Caco-2 (cell line): ENCODE data around the gene PKD2. TPM values are rescaled to one million over a fixed set of nuclear protein-coding genes. Genes with fewer than 3 reads are reported as not detected.

ENCODE experiments used
- BruUV-seq: library from RNA; stranded (reverse); fragments of 400-500 nt; replicated peaks from 2 replicates; lab custom pipeline; 2021; lab: Mats Ljungman, UMichigan
- CTCF ChIA-PET: fragments of 300-600 bp; sonication (Branson Sonifier 250); formaldehyde crosslinking; loops from one replicate; lab custom pipeline; 2022; ENCODE audit warnings: antibody characterized with exemption; lab: Charles Lee
- POLR2A ChIA-PET: fragments of 300-600 bp; sonication (Branson Sonifier 250); formaldehyde crosslinking; loops from one replicate; lab custom pipeline; 2022; ENCODE audit warnings: antibody characterized with exemption; lab: Charles Lee
- DNase-seq, 2 experiments: peaks; one replicate each; pipeline versions ENCODE4 v3.0.0 to v3.0.0-alpha.2; 2020 to 2022
- H3K27me3 ChIP-seq: replicated peaks from 2 replicates; pipeline ENCODE4 v1.6.0; 2011; ENCODE audit warnings: low read length; ENCODE audit not compliant: control insufficient read depth, insufficient read depth
- H3K36me3 ChIP-seq: 2 replicates; pipeline ENCODE4 v1.5.1; 2011; ENCODE audit warnings: low read length; ENCODE audit not compliant: control insufficient read depth, insufficient read depth
- H3K4me1 ChIP-seq: fragments of 250-450 bp; sonication (Bioruptor Pico); 2 replicates; pipeline ENCODE4 v1.5.1; 2020; ENCODE audit warnings: mild to moderate bottlenecking
- H3K4me3 ChIP-seq: 2 replicates; pipeline ENCODE4 v1.5.1; 2011; ENCODE audit warnings: low read depth, mild to moderate bottlenecking, control low read depth, low read length
- H3K9me3 ChIP-seq: fragments of 250-450 bp; sonication (Bioruptor Pico); 2 replicates; pipeline ENCODE4 v1.5.1; 2020; ENCODE audit warnings: mild to moderate bottlenecking, moderate library complexity
- H3K27ac Mint-ChIP-seq: one replicate; pipeline ENCODE4 v1.8.0; 2022; ENCODE audit warnings: mixed read lengths; ENCODE audit not compliant: unreplicated experiment
- H3K27me3 Mint-ChIP-seq: one replicate; pipeline ENCODE4 v1.8.0; 2022; ENCODE audit warnings: mixed read lengths; ENCODE audit not compliant: insufficient read depth, unreplicated experiment
- H3K36me3 Mint-ChIP-seq: one replicate; pipeline ENCODE4 v1.8.0; 2022; ENCODE audit warnings: mild to moderate bottlenecking, mixed read lengths; ENCODE audit not compliant: insufficient read depth, unreplicated experiment
- H3K4me1 Mint-ChIP-seq: one replicate; pipeline ENCODE4 v1.8.0; 2022; ENCODE audit warnings: low read depth, mixed read lengths; ENCODE audit not compliant: unreplicated experiment
- H3K4me3 Mint-ChIP-seq: one replicate; pipeline ENCODE4 v1.8.0; 2022; ENCODE audit warnings: mild to moderate bottlenecking, moderate library complexity, mixed read lengths; ENCODE audit not compliant: unreplicated experiment
- H3K9me3 Mint-ChIP-seq: one replicate; pipeline ENCODE4 v1.8.0; 2022; ENCODE audit warnings: mixed read lengths; ENCODE audit not compliant: unreplicated experiment
- CTCF ChIP-seq, 2 experiments: fragments of 200-600 bp in 1 of 2; IDR thresholded peaks; 1 replicate in 1 of 2; 2 replicates in 1 of 2; pipeline versions ENCODE4 v1.5.1 to v1.8.0; 2011 to 2022; ENCODE audit warnings: antibody characterized with exemption in 1 of 2, control low read depth in 1 of 2, inconsistent platforms in 1 of 2, low read depth in 1 of 2, low read length in 1 of 2, mild to moderate bottlenecking in 1 of 2, moderate library complexity in 1 of 2; ENCODE audit not compliant: insufficient read depth in 1 of 2, severe bottlenecking in 1 of 2, unreplicated experiment in 1 of 2
- intact Hi-C: fragments of 100-400 bp; cut with micrococcal nuclease; formaldehyde crosslinking; loops from one replicate; pipeline ENCODE4 v1.10.0; 2022; ENCODE audit not compliant: unreplicated experiment
- total RNA-seq: library from RNA; stranded (reverse); gene quantifications from 2 replicates; pipeline ENCODE4 v1.2.3, GENCODE V29; 2022

Gene PKD2
- total RNA-seq, 1 experiment from 2014 or later: 7.3 TPM

- no TSS peak for BruUV-seq
- Mint-ChIP-seq H3K27ac (no peak overlapping the region), H3K4me1 (peaks cover 6% of the 10 kb centered on the region), H3K9me3 (no peaks in the 10 kb centered on the region), H3K4me3 (no peak overlapping the region), H3K27me3 (no peaks in the 10 kb centered on the region), H3K36me3 (peaks cover 29% of the 10 kb centered on the region)
- Histone ChIP-seq H3K4me3 (no peak overlapping the region), H3K36me3 (no peaks in the 10 kb centered on the region), H3K27me3 (no peaks in the 10 kb centered on the region), H3K4me1 (no peaks in the 10 kb centered on the region), H3K9me3 (no peaks in the 10 kb centered on the region)
- POLR2A ChIA-PET: no interaction called here
- DNase-seq: no peak
- no peak for TF ChIP-seq CTCF (IDR thresholded peaks at IDR 0.05; ENCODE audit: insufficient read depth in 1 of 2, low read depth in 1 of 2, low read length in 1 of 2, severe bottlenecking in 1 of 2, unreplicated experiment in 1 of 2)
- CTCF ChIA-PET: no interaction called here
- intact Hi-C loops: no loop called here
Measured at GRCh38 chr4:88098993-88099752, 91.7 kb downstream of the PKD2 start.

- Histone ChIP-seq H3K36me3 (no peaks in the 10 kb centered on the region), H3K4me3 (no peak overlapping the region), H3K9me3 (no peaks in the 10 kb centered on the region), H3K27me3 (no peaks in the 10 kb centered on the region), H3K4me1 (peaks cover 5% of the 10 kb centered on the region)
- ChIA-PET POLR2A (no interaction called here), CTCF (no interaction called here)
- H3K27me3 Mint-ChIP-seq: no peaks in the 10 kb centered on the region
- no peak for DNase-seq
- no peak overlapping the region for H3K27ac Mint-ChIP-seq
- no peak overlapping the region for H3K4me3 Mint-ChIP-seq
- peaks cover 24% of the 10 kb centered on the region for H3K36me3 Mint-ChIP-seq
- BruUV-seq: no TSS peak
- H3K4me1 Mint-ChIP-seq: peaks cover 13% of the 10 kb centered on the region
- H3K9me3 Mint-ChIP-seq: no peaks in the 10 kb centered on the region
- intact Hi-C loops: no loop called here
- TF ChIP-seq CTCF (IDR thresholded peaks at IDR 0.05; ENCODE audit: insufficient read depth in 1 of 2, low read depth in 1 of 2, low read length in 1 of 2, severe bottlenecking in 1 of 2, unreplicated experiment in 1 of 2): no peak
Measured at GRCh38 chr4:88101165-88101564, 93.7 kb downstream of the PKD2 start.

GRCh38 chr4:88102026-88102425 lies 94.6 kb downstream of the PKD2 start:
- Histone ChIP-seq H3K9me3 (no peaks in the 10 kb centered on the region), H3K4me3 (no peak overlapping the region), H3K4me1 (peaks cover 13% of the 10 kb centered on the region), H3K36me3 (no peaks in the 10 kb centered on the region), H3K27me3 (no peaks in the 10 kb centered on the region)
- no peak for DNase-seq
- no peak for TF ChIP-seq CTCF (IDR thresholded peaks at IDR 0.05; ENCODE audit: insufficient read depth in 1 of 2, low read depth in 1 of 2, low read length in 1 of 2, severe bottlenecking in 1 of 2, unreplicated experiment in 1 of 2)
- Mint-ChIP-seq H3K27ac (no peak overlapping the region), H3K36me3 (peaks cover 29% of the 10 kb centered on the region), H3K9me3 (no peaks in the 10 kb centered on the region), H3K27me3 (no peaks in the 10 kb centered on the region), H3K4me3 (no peak overlapping the region), H3K4me1 (peaks cover 22% of the 10 kb centered on the region)
- POLR2A ChIA-PET: no interaction called here
- BruUV-seq: no TSS peak
- CTCF ChIA-PET: no interaction called here
- intact Hi-C loops: no loop called here
